ENCODE data around the gene SH3BP1.
A peak's percentile ranks its signal among the peaks of the same experiment; 100 is the strongest.

SH3BP1 gene

GRCh38 chr22:37619991-37620390 is 19.5 kb upstream of the SH3BP1 start:
- no peak overlapping the region for H3K4me3 ChIP-seq (ENCODE audit: low read depth, low read length)
- in situ Hi-C loops (cut with HindIII; ENCODE audit: low pct_ligation_motif_present, low sequenced_read_pairs), result no loop called here
- no peak for TF ChIP-seq CTCF (IDR thresholded peaks at IDR 0.05; ENCODE audit: low read depth, low read length, missing control alignments)
- no peaks in the 10 kb centered on the region for H3K27me3 ChIP-seq (replicated peaks)
- no peak for DNase-seq
- H3K27ac ChIP-seq, result no peak overlapping the region
- H3K36me3 ChIP-seq (replicated peaks), result peaks cover 42% of the 10 kb centered on the region

GRCh38 chr22:37621352-37621860 is 18.1 kb upstream of the SH3BP1 start:
- Histone ChIP-seq H3K4me3 (ENCODE audit: low read depth, low read length) (no peak overlapping the region), H3K27ac (no peak overlapping the region), H3K36me3 (replicated peaks) (peaks cover 35% of the 10 kb centered on the region), H3K27me3 (replicated peaks) (no peaks in the 10 kb centered on the region)
- TF ChIP-seq CTCF (IDR thresholded peaks at IDR 0.05; ENCODE audit: low read depth, low read length, missing control alignments), result no peak
- DNase-seq, result no peak
- in situ Hi-C loops (cut with HindIII; ENCODE audit: low pct_ligation_motif_present, low sequenced_read_pairs), result no loop called here

DNA sequence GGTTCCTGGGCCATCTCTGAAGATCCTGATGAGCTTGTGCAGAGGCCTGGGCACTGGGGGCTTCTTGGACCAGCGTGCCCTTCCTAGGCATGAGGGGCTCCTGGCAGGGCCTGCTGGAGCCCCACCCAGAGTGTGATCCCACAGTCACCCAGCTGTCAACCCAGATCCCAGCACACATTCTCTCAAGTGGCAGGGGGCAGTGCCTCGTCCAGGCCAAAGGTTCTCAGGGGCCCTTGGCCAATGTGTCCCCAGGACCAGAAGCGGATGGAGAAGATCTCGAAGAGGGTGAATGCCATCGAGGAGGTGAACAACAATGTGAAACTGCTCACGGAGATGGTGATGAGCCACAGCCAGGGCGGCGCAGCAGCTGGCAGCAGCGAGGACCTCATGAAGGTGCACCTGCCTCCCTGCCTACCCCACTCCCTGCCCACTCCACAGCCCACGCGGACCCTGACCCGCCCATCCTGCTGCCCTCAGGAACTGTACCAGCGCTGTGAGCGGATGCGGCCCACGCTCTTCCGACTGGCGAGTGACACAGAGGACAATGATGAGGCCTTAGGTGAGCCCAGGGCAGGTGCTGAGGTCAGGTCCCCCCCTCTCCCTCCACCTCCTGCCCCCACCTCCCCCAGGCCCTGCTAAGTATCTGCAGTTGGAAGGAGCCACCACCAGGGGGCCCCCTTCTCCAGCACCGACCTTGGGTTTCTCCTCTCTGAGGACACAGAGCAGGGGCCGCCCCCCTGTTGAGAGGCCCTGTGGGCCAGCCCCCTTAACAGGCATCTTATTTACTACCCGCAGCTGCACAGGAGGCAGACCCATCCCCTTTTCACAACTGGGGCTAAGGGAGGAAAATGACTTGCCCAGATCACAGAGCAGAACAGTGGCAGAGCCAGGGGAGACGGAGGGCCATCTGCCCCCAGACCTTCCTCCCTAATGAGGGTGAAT is 16.1 kb upstream of the SH3BP1 start:
- Histone ChIP-seq H3K27ac (no peak overlapping the region), H3K27me3 (replicated peaks) (no peaks in the 10 kb centered on the region), H3K36me3 (replicated peaks) (peaks cover 22% of the 10 kb centered on the region), H3K4me3 (ENCODE audit: low read depth, low read length) (no peak overlapping the region)
- TF ChIP-seq CTCF (IDR thresholded peaks at IDR 0.05; ENCODE audit: low read depth, low read length, missing control alignments), result peak; percentile 85
- in situ Hi-C loops (cut with HindIII; ENCODE audit: low pct_ligation_motif_present, low sequenced_read_pairs), result no loop called here
- no peak for DNase-seq

- in situ Hi-C loops (cut with HindIII; ENCODE audit: low pct_ligation_motif_present, low sequenced_read_pairs), result no loop called here
- H3K4me3 ChIP-seq (ENCODE audit: low read depth, low read length), result no peak overlapping the region
- TF ChIP-seq CTCF (IDR thresholded peaks at IDR 0.05; ENCODE audit: low read depth, low read length, missing control alignments), result no peak
- H3K27ac ChIP-seq, result no peak overlapping the region
- no peak for DNase-seq
- peaks cover 15% of the 10 kb centered on the region for H3K36me3 ChIP-seq (replicated peaks)
- H3K27me3 ChIP-seq (replicated peaks), result no peaks in the 10 kb centered on the region
Observed at GRCh38 chr22:37624017-37624365, 15.5 kb upstream of the SH3BP1 start.

DNA sequence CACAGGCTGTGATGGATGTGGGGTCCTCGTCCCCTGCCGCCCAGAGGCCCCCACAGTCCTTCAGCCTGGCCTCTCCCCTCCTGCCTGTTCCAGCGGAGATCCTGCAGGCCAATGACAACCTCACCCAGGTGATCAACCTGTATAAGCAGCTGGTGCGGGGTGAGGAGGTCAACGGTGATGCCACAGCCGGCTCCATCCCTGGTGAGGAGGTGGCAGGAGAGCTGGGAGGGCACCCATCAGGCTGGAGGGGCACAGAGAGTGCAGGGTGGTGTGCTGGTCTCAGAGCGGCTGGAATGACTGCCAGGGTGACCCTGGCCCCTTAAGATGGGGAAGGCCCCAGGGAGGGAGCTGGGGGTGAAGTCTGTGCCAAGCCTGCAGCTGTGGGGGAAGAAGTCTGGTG is 14.6 kb upstream of the SH3BP1 start:
- no peak for DNase-seq
- no peak overlapping the region for H3K27ac ChIP-seq
- no peak for TF ChIP-seq CTCF (IDR thresholded peaks at IDR 0.05; ENCODE audit: low read depth, low read length, missing control alignments)
- no peak overlapping the region for H3K4me3 ChIP-seq (ENCODE audit: low read depth, low read length)
- in situ Hi-C loops (cut with HindIII; ENCODE audit: low pct_ligation_motif_present, low sequenced_read_pairs), result no loop called here
- no peaks in the 10 kb centered on the region for H3K27me3 ChIP-seq (replicated peaks)
- peaks cover 11% of the 10 kb centered on the region for H3K36me3 ChIP-seq (replicated peaks)
